SU-DHL-6 (cell line): ENCODE results near the gene QKI.

Experiments
- H2AFZ ChIP-seq: fragments of 200-600 bp; sonication (generic); 2 replicates; pipeline ENCODE4 v1.6.1; 2014; ENCODE audit warnings: low read depth, mild to moderate bottlenecking, moderate library complexity, mixed read lengths, antibody characterized with exemption, low read length; ENCODE audit not compliant: severe bottlenecking
- H3F3A ChIP-seq: fragments of 200-600 bp; shearing (Covaris generic); 2 replicates; pipeline ENCODE4 v1.6.0; 2016; ENCODE audit warnings: antibody characterized with exemption, mild to moderate bottlenecking; ENCODE audit not compliant: insufficient read depth
- H3K27ac ChIP-seq: fragments of 200-600 bp; sonication (generic); 2 replicates; pipeline ENCODE4 v1.5.1; 2016; ENCODE audit warnings: low read depth, mild to moderate bottlenecking, low read length, moderate library complexity, mixed read lengths
- H3K27me3 ChIP-seq: fragments of 200-600 bp; sonication (generic), shearing (Covaris generic); 2 replicates; pipeline ENCODE4 v1.6.0; 2014; ENCODE audit warnings: mild to moderate bottlenecking, low read length
- H3K36me3 ChIP-seq: fragments of 200-600 bp; sonication (generic); 2 replicates; pipeline ENCODE4 v1.6.1; 2014; ENCODE audit warnings: mild to moderate bottlenecking, low read length, mixed read lengths
- H3K4me2 ChIP-seq: fragments of 300-600, 200-600 bp; shearing (Covaris generic), sonication (generic); 2 replicates; pipeline ENCODE4 v1.6.0; 2014; ENCODE audit warnings: low read length, low read depth, mild to moderate bottlenecking; ENCODE audit not compliant: poor library complexity, severe bottlenecking
- H3K4me3 ChIP-seq: fragments of 200-600 bp; sonication (generic); 2 replicates; pipeline ENCODE4 v1.5.1; 2014; ENCODE audit warnings: antibody characterized with exemption, low read length, mild to moderate bottlenecking, mixed read lengths; ENCODE audit not compliant: insufficient read depth, poor library complexity, severe bottlenecking
- H3K79me2 ChIP-seq: fragments of 200-600 bp; sonication (generic); 2 replicates; pipeline ENCODE4 v1.6.1; 2014; ENCODE audit warnings: mild to moderate bottlenecking, low read length, moderate library complexity; ENCODE audit not compliant: insufficient read depth
- H3K9ac ChIP-seq: fragments of 200-600 bp; sonication (generic); 2 replicates; pipeline ENCODE4 v1.7.0; 2014; ENCODE audit warnings: mild to moderate bottlenecking, low read length
- H3K9me2 ChIP-seq: fragments of 200-600 bp; sonication (generic); replicated peaks from 2 replicates; pipeline ENCODE4 v1.6.1; 2014; ENCODE audit warnings: low read length; ENCODE audit not compliant: insufficient read depth
- H3K9me3 ChIP-seq: fragments of 200-600 bp; sonication (generic); 2 replicates; pipeline ENCODE4 v1.6.1; 2014; ENCODE audit warnings: low read length, mixed read lengths; ENCODE audit not compliant: insufficient read depth
- H4K20me1 ChIP-seq: fragments of 200-600 bp; sonication (generic); 2 replicates; pipeline ENCODE4 v1.6.1; 2014; ENCODE audit warnings: low read depth, mild to moderate bottlenecking, antibody characterized with exemption, low read length, moderate library complexity, mixed read lengths
- CTCF ChIP-seq: fragments of 200-600 bp; sonication (generic); IDR thresholded peaks from one replicate; pipeline ENCODE4 v1.5.1; 2017; ENCODE audit warnings: antibody characterized with exemption, mild to moderate bottlenecking, low read length, moderate library complexity; ENCODE audit not compliant: insufficient read depth, poor library complexity, severe bottlenecking
- EZH2phosphoT487 ChIP-seq: fragments of 200-600 bp; sonication (generic), shearing (Covaris generic); conservative IDR thresholded peaks from 2 replicates; pipeline ENCODE4 v1.6.1; 2018; ENCODE audit warnings: mild to moderate bottlenecking, antibody characterized with exemption, low read length, moderate library complexity, mixed read lengths

QKI gene

GRCh38 chr6:163620670-163621330, 206.3 kb downstream of the QKI start:
- no peak overlapping the region for H3K27ac ChIP-seq
- H2AFZ ChIP-seq: no peak overlapping the region
- no peaks in the 10 kb centered on the region for H3K36me3 ChIP-seq
- no peak overlapping the region for H3K4me2 ChIP-seq
- H3K9me3 ChIP-seq: no peaks in the 10 kb centered on the region
- H3F3A ChIP-seq: no peaks in the 10 kb centered on the region
- no peaks in the 10 kb centered on the region for H3K79me2 ChIP-seq
- TF ChIP-seq EZH2phosphoT487: no peak
- no peak overlapping the region for H3K4me3 ChIP-seq
- no peaks in the 10 kb centered on the region for H3K9me2 ChIP-seq
- H3K27me3 ChIP-seq: no peaks in the 10 kb centered on the region
- H4K20me1 ChIP-seq: no peaks in the 10 kb centered on the region
- H3K9ac ChIP-seq: no peak overlapping the region

- H3K27ac ChIP-seq: no peak overlapping the region
- no peaks in the 10 kb centered on the region for H3K9me3 ChIP-seq
- TF ChIP-seq EZH2phosphoT487: no peak
- TF ChIP-seq CTCF: no peak
- no peaks in the 10 kb centered on the region for H3K36me3 ChIP-seq
- no peak overlapping the region for H3K4me3 ChIP-seq
- no peaks in the 10 kb centered on the region for H4K20me1 ChIP-seq
- no peaks in the 10 kb centered on the region for H3F3A ChIP-seq
- H3K4me2 ChIP-seq: no peak overlapping the region
- H3K9me2 ChIP-seq: no peaks in the 10 kb centered on the region
- no peaks in the 10 kb centered on the region for H3K79me2 ChIP-seq
- H3K9ac ChIP-seq: no peak overlapping the region
- no peaks in the 10 kb centered on the region for H3K27me3 ChIP-seq
- no peak overlapping the region for H2AFZ ChIP-seq
Observed at GRCh38 chr6:163625265-163625664, 210.7 kb downstream of the QKI start.

- H4K20me1 ChIP-seq: no peaks in the 10 kb centered on the region
- no peaks in the 10 kb centered on the region for H3F3A ChIP-seq
- no peaks in the 10 kb centered on the region for H3K79me2 ChIP-seq
- no peak overlapping the region for H3K4me2 ChIP-seq
- no peaks in the 10 kb centered on the region for H3K36me3 ChIP-seq
- H3K9me3 ChIP-seq: no peaks in the 10 kb centered on the region
- no peak overlapping the region for H3K27ac ChIP-seq
- H3K4me3 ChIP-seq: no peak overlapping the region
- no peaks in the 10 kb centered on the region for H3K27me3 ChIP-seq
- H3K9me2 ChIP-seq: no peaks in the 10 kb centered on the region
- TF ChIP-seq EZH2phosphoT487 (no peak), CTCF (no peak)
- H2AFZ ChIP-seq: no peak overlapping the region
- H3K9ac ChIP-seq: no peak overlapping the region
Observed at GRCh38 chr6:163626073-163626867, 211.8 kb downstream of the QKI start.
